NCI-H1092 (cell line): ENCODE results near the gene HIF1AN.
"Not testable (repeated sequence)": the region's sequence is repeated elsewhere in the genome, so short reads cannot be mapped to it uniquely, and the experiment has no call there.

Experiments
- DNase-seq: peaks from one replicate; lab custom pipeline; 2025; lab: John Stamatoyannopoulos, UW

HIF1AN gene

DNA sequence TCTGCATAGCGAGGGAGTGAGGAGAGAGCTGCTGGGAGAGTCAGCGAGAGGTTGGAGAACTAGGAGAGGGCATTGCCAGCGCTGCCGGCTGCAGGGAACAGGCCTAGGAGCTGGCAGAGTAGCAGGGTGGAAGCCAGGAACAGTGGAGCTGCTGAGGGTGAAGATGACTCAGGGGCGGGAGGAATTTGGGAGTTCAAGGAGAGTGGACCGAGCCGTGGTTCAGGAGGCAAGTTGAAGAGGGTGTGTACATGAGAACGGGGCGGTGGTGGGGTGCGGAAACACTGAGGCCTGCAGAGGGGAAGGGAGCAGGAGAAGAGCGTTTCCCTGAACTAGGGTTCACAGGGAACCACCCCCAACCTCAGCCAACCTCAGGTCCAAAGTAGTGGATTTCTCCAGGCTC, 31.5 kb downstream of the HIF1AN start:
- no peak for DNase-seq

DNA sequence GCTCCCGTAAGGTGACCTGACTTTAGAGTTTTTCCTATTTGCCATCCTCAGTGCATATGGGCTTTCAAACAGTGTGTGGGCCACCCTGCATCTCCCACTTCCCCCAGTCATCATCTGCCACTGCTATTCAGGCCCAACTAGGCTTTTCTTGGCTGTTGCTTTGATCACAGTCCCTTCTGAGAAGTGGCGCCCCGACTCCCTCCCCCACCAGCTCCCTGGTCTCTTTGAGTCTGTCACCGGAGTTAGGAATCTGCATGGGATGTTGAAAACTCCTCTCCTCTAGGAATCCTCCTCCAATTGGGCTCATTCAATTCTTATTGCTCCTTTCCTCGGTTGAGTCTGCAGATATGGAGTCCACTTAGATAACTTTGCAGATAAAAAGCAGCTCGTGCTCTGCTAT, 32.1 kb downstream of the HIF1AN start:
- DNase-seq, result no peak

DNA sequence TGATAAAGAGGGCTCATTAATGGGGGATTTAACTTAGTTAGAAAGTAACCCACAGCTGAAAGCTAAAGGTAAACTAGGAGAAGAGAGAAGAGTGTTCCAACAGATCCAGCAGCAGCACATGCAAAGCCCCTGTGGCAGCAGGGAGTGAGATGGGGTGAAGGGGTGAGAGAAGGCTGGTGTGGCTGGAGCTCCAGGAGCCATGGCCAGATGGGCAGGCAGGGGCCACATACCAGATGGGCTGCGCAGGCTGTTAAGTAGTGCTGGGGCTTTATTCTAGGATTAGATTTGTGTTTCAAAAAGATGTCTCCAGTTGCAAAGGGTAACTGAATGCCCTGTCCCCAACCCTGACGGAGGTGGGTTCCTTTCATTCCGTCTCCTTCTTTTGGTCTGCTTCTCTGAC, 33.2 kb downstream of the HIF1AN start:
- DNase-seq, result no peak

DNA sequence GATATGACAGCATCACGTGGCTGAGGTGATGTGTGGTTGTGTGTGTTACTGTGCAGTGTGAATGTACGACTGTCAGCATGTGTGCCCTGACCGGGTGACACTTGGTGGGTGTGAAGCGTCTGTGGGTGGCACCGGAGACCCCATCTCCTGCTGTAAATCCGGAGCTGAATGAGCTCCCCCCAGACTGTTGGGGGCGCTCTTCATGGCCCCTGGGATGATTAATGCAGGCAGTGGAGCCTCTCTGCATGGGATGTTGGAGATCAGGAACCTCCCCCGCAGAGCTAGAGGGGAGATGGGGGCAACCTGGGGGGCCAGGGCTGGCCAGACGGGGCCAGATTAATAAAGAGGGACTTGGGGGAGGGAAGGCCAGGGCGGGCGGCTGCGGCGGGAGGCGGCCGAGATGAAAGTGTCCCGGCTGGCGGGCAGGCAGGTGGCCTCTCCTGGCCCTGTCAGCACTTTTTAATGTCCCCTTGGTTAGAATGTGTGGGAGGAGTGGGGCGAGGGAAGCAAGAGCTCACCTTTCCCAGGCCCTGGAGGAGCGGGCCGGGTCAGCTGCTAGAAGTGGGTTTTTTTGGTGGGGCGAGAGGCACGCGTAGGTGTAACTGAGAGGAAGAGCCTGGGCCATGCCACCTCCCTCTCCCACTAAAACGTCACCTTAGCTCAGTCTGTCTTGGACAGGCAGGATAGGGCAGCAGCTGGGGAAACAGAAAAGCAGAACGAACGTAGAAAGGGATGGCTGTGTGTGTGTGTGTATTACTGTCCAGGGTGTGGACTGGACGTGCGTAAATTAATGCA, 34.1 kb downstream of the HIF1AN start:
- DNase-seq, result no peak

DNA sequence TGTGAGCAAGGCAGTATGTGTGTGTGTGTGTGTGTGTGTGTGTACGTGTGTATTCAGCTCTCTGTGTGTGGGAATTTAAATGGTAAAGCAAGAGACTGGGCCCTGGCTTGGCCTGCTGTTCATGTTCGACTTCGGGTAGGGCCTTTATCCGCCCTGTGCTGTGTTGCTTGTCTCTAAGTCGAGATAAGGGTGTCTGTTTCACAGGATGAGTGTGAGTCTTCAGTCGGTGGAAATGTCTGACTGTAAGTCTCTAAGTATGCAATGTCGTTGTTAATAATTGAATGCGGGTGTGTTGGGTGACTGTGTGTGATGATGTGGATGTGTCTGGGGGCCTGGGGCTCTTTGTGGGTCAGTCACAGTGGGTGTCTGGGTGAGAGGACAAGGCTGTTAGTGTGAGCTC, 34.8 kb downstream of the HIF1AN start:
- DNase-seq, result no peak

DNA sequence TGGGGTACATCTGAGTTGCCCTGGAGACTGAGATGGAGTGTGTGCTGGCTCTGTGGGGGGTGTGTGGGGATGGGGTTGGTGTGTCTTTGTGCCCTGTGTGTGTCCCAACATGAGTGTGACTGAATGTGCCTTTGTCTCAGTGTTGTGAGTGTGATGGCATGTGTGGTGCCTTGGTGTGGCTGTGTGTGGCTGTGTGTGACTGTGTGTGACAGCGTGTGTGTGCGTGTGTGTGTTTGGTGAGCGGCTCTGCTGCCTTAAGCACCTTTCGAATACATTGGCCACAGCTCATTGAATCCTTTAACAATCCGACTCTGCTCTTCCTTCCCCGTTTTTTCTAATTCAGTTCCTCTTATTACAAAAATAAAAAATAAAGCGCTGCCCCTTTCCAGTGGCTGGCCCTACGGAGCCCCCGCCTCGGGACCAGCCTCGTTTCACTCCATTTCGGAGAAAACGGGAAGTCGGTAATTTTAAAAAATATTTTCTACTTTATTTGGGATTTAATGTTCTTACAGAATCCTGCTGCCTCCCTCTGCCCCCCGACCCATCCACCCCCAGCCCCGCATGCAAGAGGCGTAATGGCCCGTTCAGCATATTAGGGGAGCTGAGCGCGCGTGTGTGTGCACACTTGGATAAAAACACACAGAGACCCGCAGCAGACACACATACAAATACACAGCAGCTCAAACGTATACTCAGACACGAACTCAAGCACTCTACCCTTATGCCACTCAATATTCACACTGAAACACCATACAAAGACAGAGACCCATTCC, 35.5 kb downstream of the HIF1AN start:
- DNase-seq, result no peak

DNA sequence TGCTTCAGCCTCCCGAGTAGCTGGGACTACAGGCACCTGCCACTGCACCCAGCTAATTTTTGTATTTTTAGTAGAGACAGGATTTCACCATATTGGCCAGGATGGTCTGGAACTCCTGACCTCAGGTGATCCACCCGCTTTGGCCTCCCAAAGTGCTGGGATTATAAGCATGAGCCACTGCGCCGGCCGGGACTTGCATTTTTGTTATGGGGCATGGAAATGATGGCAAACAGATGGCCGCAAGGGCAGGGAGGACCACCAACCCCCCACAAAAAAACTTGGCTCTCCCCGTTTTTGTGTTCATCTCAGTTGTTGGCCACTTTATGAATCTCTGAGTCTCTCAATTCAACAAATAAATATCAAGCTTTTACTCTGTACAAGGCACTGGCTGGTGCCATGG, 39.4 kb downstream of the HIF1AN start:
- not testable (repeated sequence) for DNase-seq

DNA sequence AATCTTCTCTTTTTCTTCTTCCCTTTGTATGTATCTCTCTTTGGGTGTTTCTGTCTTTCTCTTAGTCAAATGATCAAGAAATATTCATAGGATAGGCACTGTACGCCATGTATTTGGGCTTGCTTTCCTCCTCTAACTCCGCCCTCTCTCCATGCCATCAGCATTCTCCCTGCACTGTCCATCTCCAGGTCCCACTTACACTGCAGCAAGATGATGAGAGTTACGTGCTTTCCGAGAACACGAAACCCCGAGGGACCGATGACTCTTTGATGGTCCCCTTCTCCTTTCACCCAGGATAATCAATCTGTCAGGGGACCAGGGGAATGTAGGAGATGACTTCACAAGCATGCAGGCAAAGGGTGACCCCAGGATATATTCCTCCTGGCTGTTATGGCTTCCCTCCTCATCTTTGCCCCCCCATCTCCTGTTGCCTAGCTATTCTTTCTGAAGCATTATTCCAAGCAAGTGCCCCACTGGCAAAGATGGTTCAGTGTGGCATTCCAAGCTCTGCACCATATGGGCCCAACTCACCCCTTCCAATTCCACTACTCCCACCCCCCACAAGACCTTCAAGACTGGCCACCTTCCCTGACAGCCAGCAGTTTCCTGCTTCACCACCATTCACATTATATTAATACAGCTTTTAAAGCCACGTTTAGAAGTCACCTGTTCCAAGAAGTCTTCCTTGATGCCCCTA, 40.0 kb downstream of the HIF1AN start:
- DNase-seq, result no peak

DNA sequence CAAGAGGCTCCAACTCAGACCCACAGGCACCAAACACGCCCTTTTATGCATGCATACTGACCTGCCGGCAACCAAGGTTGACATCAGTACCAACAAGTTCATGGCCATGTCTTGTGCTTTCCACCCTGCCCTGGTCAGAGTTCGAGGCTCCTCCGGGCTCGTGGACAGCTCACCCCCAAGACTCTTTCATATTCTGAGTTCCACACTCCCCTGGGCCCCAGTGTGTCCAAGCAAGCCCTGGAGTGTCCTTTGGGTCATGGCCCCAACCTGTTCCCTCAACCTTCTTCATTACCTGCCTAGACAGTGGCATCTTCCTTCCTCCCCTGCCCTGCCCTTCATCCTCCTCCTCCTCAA, 40.5 kb downstream of the HIF1AN start:
- DNase-seq, result no peak

DNA sequence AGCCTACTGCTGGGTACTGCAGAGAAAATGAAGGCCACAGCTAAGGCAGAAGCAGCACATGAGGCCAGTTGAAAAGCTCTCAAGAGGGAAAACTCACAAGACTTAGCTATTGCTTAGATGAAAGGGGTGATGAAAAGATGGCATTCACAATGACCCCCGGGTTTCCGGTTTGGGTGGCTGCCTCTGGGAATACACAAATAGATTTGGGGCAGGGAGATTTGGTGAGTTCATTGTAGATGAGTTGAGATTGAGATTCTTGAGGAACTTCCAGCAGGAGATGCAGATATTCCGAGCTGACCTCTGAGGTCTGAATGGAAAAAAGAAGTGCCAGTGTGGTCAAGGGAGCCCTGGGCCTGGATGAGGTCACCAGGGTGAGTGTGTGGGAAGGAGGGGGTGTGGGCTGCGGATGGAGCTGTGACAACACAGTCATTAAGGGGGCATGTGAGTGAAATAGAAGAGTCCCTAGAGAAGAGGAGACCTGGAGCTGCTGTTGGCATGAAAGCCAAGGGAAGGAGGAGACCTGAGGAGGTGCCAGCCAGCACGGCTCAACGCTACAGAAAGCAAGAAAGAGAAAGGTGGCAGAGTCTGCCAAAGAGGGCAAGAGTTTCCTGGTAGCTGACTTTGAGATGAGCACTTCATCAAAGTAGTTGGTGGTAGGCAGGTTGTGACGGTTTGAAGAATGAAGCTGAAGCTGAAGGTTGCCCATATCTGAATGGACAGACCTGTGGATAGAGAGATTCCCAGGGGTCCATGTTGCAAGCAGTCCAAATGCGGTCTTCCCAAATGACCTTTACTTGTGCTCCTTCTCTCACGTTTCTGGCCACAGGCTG, 43.7 kb downstream of the HIF1AN start:
- DNase-seq, result no peak

DNA sequence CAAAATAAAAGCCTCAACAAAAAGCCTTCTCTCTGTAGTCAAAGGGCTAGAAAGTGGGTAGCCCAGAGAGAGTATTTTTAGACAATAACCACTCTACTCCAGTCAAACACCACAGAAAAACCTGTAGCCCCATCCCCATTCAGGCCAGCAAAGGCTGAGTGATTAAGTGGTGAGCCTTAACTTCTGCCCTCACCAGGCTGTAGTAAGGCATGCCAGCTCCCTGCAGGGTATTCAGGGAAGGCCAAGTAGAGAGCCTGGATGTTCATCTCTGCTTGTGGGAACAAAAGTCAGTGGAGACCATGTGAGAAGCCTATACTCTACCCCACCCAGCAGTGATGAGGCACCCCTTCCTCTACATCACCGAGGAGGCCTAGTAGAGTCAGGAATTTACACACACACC, 51.2 kb downstream of the HIF1AN start:
- DNase-seq, result no peak

DNA sequence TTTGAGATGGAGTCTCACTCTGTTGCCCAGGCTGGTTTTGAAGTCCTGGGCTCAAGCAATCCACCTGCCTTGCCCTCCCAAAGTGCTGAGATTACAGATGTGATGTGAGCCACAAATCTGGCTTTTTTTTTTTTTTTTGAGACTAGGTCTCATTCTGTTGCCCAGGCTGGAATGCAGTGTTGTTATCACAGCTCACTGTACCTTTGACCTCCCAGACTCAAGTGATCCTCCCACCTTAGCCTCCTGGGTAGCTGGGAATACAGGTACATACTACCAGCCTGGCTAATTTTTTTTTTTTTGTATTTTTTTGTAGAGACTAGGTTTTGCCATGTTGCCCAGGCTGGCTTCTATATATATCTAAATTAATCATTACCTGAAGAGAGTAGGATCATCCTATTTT, 62.4 kb downstream of the HIF1AN start:
- DNase-seq, result no peak

DNA sequence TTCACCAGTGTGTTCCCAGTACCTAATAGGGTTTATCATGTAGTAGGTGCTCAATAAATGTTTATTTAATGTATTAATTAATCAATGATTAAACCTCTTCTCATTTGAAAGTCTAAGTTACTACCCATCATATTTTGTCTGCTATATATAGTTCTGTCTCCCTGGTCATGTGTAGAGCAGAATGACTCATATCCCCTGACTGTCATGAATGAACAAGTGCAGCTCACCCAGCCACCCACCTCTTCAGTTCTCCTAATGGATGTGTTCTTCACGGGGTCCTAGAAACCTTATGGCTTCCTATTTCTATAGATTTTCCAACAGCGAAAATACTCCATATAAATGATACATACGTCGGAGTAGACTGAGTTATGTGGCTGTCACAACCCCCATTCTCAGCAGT, 64.5 kb downstream of the HIF1AN start:
- no peak for DNase-seq

DNA sequence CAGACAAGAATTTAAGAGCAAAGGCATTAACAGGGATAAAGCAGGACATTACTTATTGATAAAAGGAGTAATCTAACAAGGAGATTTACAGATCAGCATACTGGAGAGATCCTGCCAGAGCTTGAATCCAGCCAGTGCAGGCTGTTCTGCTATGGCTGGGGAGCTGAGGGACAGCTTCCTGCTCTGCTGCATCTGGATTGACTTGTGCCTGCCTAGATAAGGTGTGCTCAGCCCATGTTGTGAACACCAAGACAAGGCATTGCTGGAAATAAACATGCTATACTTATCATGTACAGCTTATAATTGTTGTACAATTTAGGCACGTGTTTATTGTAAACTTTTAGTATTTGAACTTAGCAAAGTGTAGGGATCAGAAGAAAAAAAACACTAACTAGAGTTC, 71.7 kb downstream of the HIF1AN start:
- no peak for DNase-seq
